Fibroblast of villous mesenchyme (primary cell): ENCODE data around the gene ZNF469. TPM values are rescaled to one million over a fixed set of nuclear protein-coding genes. Genes with fewer than 3 reads are reported as not detected.
A peak's percentile ranks its signal among the peaks of the same experiment; 100 is the strongest.

ENCODE experiments used
- DNase-seq: peaks from one replicate; pipeline ENCODE4 v3.0.0-alpha.2; 2010; ENCODE audit warnings: low read depth
- H3K4me3 ChIP-seq: 2 replicates; pipeline ENCODE4 v1.5.1; 2011; ENCODE audit warnings: low read depth, mild to moderate bottlenecking, low read length
- total RNA-seq: library from RNA; depleted of rRNA; stranded (reverse); fragments of >200 nt; gene quantifications from 2 replicates; pipeline ENCODE4 v1.2.3, GENCODE V29; 2012
- TF ChIP-seq, protein P1 (sequence below): IDR thresholded peaks from 2 replicates; pipeline ENCODE4 v1.5.1; 2012; ENCODE audit warnings: low read depth, mild to moderate bottlenecking, low read length; ENCODE audit not compliant: insufficient read depth

Gene ZNF469, protein sequence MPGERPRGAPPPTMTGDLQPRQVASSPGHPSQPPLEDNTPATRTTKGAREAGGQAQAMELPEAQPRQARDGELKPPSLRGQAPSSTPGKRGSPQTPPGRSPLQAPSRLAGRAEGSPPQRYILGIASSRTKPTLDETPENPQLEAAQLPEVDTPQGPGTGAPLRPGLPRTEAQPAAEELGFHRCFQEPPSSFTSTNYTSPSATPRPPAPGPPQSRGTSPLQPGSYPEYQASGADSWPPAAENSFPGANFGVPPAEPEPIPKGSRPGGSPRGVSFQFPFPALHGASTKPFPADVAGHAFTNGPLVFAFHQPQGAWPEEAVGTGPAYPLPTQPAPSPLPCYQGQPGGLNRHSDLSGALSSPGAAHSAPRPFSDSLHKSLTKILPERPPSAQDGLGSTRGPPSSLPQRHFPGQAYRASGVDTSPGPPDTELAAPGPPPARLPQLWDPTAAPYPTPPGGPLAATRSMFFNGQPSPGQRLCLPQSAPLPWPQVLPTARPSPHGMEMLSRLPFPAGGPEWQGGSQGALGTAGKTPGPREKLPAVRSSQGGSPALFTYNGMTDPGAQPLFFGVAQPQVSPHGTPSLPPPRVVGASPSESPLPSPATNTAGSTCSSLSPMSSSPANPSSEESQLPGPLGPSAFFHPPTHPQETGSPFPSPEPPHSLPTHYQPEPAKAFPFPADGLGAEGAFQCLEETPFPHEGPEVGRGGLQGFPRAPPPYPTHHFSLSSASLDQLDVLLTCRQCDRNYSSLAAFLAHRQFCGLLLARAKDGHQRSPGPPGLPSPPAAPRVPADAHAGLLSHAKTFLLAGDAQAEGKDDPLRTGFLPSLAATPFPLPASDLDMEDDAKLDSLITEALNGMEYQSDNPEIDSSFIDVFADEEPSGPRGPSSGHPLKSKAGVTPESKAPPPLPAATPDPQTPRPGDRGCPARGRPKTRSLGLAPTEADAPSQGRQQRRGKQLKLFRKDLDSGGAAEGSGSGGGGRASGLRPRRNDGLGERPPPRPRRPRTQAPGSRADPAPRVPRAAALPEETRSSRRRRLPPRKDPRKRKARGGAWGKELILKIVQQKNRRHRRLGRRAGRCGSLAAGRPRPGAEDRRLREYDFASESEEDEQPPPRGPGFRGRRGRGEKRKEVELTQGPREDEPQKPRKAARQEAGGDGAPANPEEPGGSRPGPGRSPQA (N-terminal part only)
- 6.0 and 9.7 TPM in 2 replicates for total RNA-seq

DNA sequence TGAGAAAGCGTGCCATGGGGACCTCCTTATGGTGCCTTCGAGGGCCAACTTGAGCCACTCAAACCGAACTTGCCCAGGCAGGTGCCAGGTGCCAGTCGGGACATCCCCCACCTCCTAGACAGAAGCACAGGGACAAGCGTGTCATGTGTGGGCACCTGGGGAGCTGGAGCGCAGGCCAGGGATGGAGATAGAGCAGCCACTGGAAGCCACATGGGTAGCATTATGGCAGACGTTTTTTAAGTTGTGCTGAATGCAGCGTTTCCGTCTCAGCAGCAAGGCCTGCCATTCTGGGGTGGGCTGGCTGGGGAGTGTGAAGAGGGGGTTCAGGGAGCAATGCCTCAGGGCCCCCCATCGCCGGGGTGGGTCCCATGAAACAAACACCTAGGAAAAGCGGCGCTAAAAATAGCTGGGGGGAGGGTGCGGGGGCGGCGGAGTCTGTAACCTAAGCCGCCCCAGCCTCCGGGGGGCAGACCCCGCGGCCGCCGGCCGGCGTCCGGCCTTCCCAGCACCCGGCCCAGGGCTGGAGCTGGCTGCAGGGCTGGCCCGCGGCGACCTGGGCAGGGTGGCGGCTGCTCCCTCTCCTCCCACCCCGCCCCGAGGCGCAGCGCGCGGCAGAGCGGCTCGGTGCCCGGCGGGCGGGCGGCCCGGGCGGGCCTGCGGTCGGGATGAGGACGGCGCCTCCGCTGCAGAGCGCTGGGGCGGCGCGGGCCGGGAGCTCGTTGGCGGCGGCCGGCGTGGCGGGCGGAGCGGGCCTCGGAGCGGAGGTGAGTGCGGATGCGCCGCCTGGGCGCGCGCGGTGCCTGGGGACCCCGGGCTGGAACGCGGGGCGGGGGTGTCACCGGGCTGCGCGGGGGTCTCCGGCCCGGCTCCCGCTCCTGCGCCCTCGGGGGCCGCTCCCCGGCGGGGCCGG is at the start of gene ZNF469:
ZNF469 (plus strand) TSS at position 469 of the 910 bp plus-strand sequence. CDS start 44,512 bp downstream, outside the sequence.
- DNase-seq, result peak; percentile 29
- TF ChIP-seq, protein P1, sequence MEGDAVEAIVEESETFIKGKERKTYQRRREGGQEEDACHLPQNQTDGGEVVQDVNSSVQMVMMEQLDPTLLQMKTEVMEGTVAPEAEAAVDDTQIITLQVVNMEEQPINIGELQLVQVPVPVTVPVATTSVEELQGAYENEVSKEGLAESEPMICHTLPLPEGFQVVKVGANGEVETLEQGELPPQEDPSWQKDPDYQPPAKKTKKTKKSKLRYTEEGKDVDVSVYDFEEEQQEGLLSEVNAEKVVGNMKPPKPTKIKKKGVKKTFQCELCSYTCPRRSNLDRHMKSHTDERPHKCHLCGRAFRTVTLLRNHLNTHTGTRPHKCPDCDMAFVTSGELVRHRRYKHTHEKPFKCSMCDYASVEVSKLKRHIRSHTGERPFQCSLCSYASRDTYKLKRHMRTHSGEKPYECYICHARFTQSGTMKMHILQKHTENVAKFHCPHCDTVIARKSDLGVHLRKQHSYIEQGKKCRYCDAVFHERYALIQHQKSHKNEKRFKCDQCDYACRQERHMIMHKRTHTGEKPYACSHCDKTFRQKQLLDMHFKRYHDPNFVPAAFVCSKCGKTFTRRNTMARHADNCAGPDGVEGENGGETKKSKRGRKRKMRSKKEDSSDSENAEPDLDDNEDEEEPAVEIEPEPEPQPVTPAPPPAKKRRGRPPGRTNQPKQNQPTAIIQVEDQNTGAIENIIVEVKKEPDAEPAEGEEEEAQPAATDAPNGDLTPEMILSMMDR, result no peak

DNA sequence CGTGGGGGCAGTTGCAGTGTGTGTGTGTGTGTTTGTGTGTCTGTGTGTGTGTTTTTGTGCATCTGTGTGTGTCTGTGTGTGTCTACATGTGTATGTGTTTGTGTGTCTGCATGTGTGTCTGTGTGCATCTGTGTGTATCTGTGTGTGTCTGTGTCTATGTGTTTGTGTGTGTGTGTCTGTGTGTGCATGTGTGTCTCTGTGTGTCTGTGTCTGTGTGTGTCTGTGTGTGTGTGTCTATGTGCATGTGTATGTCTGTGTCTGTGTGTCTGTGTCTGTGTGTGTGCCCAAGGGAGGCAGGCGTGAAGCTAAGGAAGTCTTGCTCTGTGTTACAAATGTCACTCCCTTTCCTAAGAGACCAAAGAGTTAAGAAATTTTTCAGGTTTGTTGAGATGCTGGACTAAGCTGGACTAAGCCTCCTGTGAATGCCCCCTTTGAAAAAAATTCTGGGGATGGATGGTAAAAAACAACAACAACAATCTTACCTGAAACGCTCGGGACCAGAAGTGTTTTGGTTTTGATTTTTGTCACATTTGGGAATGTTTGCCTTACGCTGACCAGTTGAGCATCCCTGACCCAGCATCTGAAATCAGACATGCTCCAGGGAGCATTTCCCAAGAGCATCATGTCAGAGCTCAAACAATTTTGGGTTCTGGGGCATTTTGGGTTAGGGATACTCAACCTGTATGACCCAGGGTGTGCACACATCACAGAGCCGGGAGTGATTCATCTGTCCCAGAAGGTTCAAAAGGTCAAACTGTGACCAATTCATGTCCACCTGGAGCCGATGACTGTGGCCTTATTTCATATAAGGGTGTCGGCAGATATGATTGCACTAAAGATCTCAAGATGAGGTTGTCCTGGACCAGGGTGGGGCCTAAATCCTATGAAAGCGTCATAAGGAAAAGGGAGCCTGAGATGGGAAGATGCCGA is 48.6 kb upstream of the ZNF469 start:
- no peak for DNase-seq
- H3K4me3 ChIP-seq, result no peak overlapping the region
- TF ChIP-seq, protein P1, result no peak

More for the DNA sequence above, at the start of gene ZNF469:
- H3K4me3 ChIP-seq, result peak within 1 kb of the TSS; percentile 58

DNA sequence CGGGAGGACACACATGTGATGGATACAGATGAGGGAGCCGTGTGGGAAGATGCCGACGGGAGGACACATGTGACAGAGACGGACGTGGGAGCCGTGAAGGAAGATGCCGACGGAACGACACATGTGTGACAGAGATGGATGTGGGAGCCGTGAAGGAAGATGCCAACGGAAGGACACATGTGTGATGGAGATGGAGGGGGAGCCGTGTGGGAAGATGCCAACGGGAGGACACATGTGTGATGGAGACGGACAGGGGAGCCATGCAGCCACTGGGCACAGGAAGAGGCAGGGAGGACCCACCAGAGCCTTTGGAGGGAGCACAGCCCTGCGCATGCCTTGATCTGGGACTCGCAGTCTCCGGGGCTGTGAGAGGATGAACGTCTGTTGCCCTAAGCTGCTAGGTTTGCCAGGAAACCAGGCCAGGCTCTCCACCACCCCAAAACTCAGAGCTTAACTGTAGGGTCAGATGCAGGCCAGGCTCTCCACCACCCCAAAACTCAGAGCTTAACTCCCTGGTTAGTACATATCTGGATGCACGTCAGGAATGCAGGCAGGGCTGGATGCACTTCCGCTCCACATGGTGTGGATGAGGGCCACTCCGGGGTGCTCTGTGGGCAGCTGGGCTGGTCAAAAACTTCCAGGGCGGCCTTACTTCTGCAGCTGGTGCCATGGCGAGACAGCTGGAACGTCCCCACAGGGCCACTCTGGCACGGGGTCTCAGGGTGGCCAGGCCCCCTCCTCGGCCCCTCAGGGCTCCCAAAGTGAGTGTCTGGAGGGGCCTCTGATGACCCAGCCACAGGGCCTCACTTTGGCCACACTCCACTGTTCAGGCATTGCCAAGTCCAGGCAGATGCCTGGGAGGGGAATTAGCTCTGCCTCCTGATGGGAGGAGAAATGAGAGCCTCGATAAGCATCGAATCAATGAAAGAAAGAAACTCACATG is 47.7 kb upstream of the ZNF469 start:
- TF ChIP-seq, protein P1, result no peak
- DNase-seq, result no peak
- no peak overlapping the region for H3K4me3 ChIP-seq

DNA sequence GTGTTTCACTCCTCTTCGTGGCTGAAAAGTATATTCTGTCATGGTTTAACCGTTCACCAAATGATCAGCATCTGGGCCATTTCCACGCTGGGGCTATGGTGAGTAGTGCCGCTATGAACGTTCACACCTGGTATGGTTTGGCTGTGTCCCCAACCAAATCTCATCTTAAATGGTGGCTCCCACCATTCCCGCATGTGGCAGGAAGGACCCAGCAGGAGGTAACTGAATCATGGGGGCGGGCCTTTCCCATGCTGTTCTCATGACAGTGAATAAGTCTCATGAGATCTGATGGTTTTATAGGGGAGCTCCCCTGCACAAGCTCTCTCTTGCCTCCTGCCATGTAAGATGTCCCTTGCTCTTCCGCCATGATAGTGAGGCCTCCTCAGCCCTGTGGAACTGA is 45.7 kb upstream of the ZNF469 start:
- DNase-seq, result no peak
- H3K4me3 ChIP-seq, result no peak overlapping the region
- TF ChIP-seq, protein P1, result no peak

DNA sequence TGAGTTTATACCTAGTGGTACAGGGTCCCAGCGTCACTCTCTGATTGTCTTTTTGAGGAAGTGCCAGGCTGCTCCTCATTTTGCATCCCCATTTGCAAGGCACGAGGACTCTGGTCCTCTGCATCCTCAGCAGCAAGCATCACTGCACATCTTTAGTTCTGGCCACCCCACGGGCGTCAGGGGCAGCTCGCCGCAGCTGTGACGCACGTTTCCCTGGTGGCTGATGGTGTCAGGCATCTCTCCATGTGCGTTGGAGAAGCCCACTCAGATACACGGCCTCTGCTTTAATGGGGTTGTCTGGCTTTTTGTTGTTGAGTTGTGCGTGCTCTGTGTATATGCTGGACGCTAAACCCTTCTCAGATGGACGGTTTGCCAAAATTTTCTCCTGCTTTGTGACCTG is 45.2 kb upstream of the ZNF469 start:
- DNase-seq, result no peak
- H3K4me3 ChIP-seq, result no peak overlapping the region
- TF ChIP-seq, protein P1, result no peak
